22Rv1 (cell line): ENCODE data around the gene HIRA.

Experiments
- ZFX ChIP-seq: fragments of 450-650 bp; IDR thresholded peaks from 2 replicates; pipeline ENCODE4 v1.6.1; 2017; ENCODE audit warnings: antibody characterized with exemption, borderline replicate concordance
- TF ChIP-seq, protein P1 (sequence below): fragments of 450-650 bp; IDR thresholded peaks from 2 replicates; pipeline ENCODE4 v1.5.1; 2017; ENCODE audit warnings: mild to moderate bottlenecking

GRCh38 chr22:19350947-19351346 lies 80.6 kb downstream of the HIRA start:
- TF ChIP-seq, protein P1, sequence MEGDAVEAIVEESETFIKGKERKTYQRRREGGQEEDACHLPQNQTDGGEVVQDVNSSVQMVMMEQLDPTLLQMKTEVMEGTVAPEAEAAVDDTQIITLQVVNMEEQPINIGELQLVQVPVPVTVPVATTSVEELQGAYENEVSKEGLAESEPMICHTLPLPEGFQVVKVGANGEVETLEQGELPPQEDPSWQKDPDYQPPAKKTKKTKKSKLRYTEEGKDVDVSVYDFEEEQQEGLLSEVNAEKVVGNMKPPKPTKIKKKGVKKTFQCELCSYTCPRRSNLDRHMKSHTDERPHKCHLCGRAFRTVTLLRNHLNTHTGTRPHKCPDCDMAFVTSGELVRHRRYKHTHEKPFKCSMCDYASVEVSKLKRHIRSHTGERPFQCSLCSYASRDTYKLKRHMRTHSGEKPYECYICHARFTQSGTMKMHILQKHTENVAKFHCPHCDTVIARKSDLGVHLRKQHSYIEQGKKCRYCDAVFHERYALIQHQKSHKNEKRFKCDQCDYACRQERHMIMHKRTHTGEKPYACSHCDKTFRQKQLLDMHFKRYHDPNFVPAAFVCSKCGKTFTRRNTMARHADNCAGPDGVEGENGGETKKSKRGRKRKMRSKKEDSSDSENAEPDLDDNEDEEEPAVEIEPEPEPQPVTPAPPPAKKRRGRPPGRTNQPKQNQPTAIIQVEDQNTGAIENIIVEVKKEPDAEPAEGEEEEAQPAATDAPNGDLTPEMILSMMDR, result no peak
- TF ChIP-seq ZFX, result no peak
